SK-N-SH (cell line): Measurements from ENCODE around the gene PTPRD.

Experiments used
- EP300 ChIP-seq, 2 experiments: IDR thresholded peaks; 2 replicates each; pipeline versions ENCODE4 v1.4.0 to v1.6.1; 2012; ENCODE audit warnings: borderline replicate concordance in 1 of 2, low read depth in 1 of 2, low read length in 1 of 2
- SIN3A ChIP-seq: IDR thresholded peaks from 2 replicates; pipeline ENCODE4 v1.6.1; 2012; ENCODE audit warnings: low read depth, mild to moderate bottlenecking, low read length, moderate library complexity, borderline replicate concordance
- YY1 ChIP-seq: IDR thresholded peaks from 2 replicates; pipeline ENCODE4 v1.4.0; 2012; ENCODE audit warnings: low read depth, mild to moderate bottlenecking
- TF ChIP-seq, protein P1 (sequence below): fragments of 200-600 bp; sonication (generic); IDR thresholded peaks from 2 replicates; pipeline ENCODE4 v1.6.1; 2017; ENCODE audit warnings: antibody characterized with exemption, mild to moderate bottlenecking, moderate library complexity

DNA sequence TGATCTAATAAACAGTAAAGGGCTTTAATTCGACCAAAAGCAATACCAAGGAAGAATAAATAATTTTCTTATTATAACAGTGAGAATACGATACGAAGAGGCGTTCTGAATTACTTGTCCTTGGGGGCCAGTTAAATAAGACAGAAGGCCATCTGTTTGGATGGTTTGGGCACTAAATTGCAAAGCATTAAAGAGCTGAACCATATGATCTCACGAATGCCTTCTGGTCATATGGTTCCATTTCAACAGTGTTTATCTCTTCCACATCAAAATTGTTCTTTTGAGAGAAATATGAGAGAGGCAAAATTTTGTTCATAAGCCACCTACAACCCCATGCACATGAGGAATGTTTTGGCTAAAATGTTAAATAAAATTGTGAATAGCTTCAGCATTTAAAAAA is 605.4 kb downstream of the PTPRD start:
- TF ChIP-seq SIN3A = no peak
- TF ChIP-seq EP300 (IDR thresholded peaks at IDR 0.05; ENCODE audit: borderline replicate concordance in 1 of 2, low read depth in 1 of 2, low read length in 1 of 2) = no peak
- TF ChIP-seq, protein P1, sequence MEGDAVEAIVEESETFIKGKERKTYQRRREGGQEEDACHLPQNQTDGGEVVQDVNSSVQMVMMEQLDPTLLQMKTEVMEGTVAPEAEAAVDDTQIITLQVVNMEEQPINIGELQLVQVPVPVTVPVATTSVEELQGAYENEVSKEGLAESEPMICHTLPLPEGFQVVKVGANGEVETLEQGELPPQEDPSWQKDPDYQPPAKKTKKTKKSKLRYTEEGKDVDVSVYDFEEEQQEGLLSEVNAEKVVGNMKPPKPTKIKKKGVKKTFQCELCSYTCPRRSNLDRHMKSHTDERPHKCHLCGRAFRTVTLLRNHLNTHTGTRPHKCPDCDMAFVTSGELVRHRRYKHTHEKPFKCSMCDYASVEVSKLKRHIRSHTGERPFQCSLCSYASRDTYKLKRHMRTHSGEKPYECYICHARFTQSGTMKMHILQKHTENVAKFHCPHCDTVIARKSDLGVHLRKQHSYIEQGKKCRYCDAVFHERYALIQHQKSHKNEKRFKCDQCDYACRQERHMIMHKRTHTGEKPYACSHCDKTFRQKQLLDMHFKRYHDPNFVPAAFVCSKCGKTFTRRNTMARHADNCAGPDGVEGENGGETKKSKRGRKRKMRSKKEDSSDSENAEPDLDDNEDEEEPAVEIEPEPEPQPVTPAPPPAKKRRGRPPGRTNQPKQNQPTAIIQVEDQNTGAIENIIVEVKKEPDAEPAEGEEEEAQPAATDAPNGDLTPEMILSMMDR = no peak
- TF ChIP-seq YY1 = no peak
